OCI-LY7 (cell line): ENCODE data around the gene CFAP119.

Experiments used
- EZH2phosphoT487 ChIP-seq: fragments of 200-600 bp; sonication (generic); IDR thresholded peaks from 2 replicates; pipeline ENCODE4 v1.6.1; 2018; ENCODE audit warnings: low read depth, borderline replicate concordance, mild to moderate bottlenecking, mixed run types, antibody characterized with exemption, low read length, moderate library complexity, mixed read lengths
- TF ChIP-seq, protein P1 (sequence below): fragments of 200-600 bp; sonication (generic); conservative IDR thresholded peaks from 2 replicates; pipeline ENCODE4 v1.5.1; 2014; ENCODE audit warnings: mild to moderate bottlenecking, antibody characterized with exemption, low read length, moderate library complexity, mixed read lengths

DNA sequence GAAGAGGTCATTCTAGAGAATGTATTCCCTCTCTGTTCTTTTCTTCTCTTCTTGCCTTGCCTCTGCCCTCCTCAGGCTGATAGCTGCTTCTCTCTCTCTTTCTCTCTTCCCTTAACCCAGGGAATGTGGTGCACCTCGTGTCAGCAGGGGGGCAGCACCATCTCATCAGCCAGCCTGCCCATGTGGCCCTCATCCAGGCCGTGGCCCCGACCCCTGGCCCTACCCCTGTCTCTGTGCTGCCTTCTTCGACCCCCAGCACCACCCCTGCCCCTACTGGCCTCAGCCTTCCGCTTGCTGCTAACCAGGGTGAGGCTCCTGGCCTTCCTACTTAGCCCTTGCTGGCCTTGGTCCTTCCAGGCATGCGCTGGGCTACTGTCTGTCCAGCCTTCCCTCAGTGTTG lies 39.4 kb downstream of the CFAP119 start:
- TF ChIP-seq, protein P1, sequence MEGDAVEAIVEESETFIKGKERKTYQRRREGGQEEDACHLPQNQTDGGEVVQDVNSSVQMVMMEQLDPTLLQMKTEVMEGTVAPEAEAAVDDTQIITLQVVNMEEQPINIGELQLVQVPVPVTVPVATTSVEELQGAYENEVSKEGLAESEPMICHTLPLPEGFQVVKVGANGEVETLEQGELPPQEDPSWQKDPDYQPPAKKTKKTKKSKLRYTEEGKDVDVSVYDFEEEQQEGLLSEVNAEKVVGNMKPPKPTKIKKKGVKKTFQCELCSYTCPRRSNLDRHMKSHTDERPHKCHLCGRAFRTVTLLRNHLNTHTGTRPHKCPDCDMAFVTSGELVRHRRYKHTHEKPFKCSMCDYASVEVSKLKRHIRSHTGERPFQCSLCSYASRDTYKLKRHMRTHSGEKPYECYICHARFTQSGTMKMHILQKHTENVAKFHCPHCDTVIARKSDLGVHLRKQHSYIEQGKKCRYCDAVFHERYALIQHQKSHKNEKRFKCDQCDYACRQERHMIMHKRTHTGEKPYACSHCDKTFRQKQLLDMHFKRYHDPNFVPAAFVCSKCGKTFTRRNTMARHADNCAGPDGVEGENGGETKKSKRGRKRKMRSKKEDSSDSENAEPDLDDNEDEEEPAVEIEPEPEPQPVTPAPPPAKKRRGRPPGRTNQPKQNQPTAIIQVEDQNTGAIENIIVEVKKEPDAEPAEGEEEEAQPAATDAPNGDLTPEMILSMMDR, result peak; percentile 39; the same call in 1 of the 2 replicates
- no peak for TF ChIP-seq EZH2phosphoT487
